ENCODE data around the gene HACD3. TPM values are rescaled to one million over a fixed set of nuclear protein-coding genes. Genes with fewer than 3 reads are reported as not detected.
"Not testable (repeated sequence)": the region's sequence is repeated elsewhere in the genome, so short reads cannot be mapped to it uniquely, and the experiment has no call there.

HACD3 gene
- total RNA-seq, 1 experiment from 2014 or later, result 189 TPM

DNA sequence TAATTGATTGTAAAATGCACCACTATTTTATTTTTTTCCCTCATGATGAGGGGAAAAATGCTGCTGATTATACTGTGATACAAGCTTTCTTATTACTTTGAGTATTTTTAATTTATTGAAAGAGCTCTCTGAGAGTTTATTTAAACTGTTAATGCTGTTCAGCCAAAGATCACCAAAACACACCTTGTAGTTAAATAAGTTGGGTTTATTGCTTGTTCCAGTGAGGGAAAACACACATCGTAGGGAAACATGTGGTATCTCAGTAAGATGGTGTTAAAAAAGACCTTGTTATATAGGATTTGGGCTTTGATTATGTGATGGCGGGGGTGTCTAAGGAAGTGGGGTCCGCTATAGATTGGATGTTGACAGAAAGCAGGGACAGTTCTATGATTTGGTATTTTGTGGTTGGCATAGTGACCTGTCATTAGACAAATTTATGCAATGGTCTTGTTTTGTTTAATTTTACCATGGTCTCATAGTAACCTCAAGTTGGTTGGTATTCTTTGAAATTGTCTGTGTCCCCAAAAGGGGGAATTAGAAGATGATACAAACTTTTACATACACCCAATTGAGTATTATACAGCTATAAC is 11.1 kb downstream of the HACD3 start:
- in situ Hi-C loops (cut with HindIII; ENCODE audit: low sequenced_read_pairs), result no loop called here
- DNase-seq (ENCODE audit: low spot score), result no peak

DNA sequence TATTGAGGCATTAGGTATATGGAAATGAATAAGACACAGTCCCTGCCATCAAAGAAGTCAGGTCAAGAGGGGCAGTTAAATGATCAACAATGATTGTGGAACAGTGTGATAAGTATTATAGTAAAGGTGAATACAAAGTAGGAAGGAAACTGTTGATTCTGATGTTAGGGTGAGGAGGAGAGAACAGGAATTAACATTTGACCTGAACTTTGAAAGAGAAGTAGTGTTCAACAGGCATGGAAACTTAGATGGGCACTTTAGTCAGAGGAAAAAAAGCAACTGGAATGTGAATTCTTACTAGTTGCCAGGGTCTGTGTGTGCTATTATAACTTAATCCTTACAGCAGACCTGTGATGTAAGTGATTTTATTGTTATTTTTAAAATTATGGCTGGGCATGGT is 17.6 kb downstream of the HACD3 start:
- in situ Hi-C loops (cut with HindIII; ENCODE audit: low sequenced_read_pairs), result no loop called here
- DNase-seq (ENCODE audit: low spot score), result no peak

DNA sequence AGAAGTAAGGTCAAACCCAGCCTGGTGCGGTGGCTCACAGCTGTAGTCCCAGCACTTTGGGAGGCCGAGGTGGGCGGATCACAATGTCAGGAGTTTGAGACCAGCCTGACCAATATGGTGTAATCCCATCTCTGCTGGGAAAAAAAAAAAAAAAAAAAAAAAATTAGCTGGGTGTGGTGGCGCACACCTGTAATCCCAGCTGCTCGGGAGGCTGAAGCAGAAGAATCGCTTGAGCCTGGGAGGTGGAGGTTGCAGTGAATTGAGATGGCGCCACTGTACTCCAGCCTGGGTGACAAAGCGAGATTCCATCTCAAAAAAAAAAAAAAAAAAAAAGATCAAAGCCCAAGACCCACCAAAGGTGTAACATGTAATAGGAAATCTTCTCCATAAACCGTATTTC is 19.0 kb downstream of the HACD3 start:
- DNase-seq (ENCODE audit: low spot score); in situ Hi-C loops (cut with HindIII; ENCODE audit: low sequenced_read_pairs): not testable (repeated sequence)

DNA sequence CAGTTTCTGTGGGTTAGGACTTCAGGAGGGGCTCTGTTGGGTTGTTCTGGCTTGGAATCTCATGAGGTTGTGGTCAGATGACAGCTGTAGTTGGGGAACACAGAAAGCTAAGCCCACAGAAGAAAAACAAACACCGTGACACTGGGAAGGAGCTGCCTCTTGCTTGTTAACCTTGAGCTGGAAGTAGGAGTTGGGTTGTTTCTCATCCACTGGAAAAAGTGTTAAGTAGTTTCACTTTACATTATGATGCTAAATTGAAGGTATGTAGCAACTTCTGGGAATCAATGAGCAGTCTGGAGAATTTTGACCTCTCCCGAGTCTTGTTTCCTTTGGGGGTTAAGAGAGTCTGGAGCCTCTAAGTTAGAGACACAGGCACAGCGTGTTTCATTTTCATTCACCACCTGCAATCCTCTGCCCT is 20.4 kb downstream of the HACD3 start:
- in situ Hi-C loops (cut with HindIII; ENCODE audit: low sequenced_read_pairs), result no loop called here
- no peak for DNase-seq (ENCODE audit: low spot score)

DNA sequence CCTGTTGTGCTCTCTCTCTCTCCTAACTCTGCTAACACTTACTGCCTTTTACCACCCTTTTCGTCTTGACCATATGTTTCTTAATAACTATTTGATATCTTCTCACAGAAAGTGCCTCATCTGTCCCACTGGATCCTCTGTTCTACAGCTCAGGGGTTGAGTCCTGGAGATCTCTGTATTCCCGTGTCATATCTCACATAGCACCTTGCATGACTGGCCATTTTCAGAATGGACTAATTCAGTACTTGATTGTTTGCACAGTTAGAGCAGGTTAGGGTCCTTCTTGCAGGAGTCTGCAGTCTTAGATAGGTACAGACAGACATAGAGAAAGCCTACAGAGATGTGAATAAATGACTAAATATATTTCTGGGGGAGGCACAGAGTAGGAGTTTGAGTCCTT is 20.9 kb downstream of the HACD3 start:
- in situ Hi-C loops (cut with HindIII; ENCODE audit: low sequenced_read_pairs), result no loop called here
- no peak for DNase-seq (ENCODE audit: low spot score)

DNA sequence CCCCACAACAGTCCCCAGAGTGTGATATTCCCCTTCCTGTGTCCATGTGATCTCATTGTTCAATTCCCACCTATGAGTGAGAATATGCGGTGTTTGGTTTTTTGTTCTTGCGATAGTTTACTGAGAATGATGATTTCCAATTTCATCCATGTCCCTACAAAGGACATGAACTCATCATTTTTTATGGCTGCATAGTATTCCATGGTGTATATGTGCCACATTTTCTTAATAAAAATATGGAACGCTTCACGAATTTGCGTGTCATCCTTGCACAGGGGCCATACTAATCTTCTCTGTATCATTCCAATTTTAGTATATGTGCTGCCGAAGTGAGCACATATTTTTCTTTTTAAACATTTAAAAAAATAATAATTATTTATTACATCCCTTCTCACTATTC is 22.6 kb downstream of the HACD3 start:
- in situ Hi-C loops (cut with HindIII; ENCODE audit: low sequenced_read_pairs); DNase-seq (ENCODE audit: low spot score): not testable (repeated sequence)

DNA sequence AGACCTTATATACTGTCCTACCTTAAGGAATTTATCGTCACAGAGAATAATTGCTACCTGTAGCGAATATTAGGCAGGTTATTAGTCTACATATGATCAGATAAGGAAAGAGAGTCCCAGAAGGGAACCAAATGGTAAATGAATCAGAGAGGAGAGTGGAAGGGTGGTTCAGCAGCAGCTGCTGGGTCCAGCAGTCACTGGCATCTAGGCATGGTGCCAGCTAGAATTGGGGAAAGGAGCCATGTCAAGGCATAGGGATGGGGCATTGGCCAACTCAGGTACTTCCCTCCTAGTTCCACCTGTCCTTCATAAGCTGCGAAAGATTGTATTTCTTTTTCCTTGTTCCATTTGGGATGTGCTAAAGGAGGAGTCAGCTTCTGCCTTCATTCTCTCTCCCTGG is 23.4 kb downstream of the HACD3 start:
- DNase-seq (ENCODE audit: low spot score), result no peak
- in situ Hi-C loops (cut with HindIII; ENCODE audit: low sequenced_read_pairs), result no loop called here

DNA sequence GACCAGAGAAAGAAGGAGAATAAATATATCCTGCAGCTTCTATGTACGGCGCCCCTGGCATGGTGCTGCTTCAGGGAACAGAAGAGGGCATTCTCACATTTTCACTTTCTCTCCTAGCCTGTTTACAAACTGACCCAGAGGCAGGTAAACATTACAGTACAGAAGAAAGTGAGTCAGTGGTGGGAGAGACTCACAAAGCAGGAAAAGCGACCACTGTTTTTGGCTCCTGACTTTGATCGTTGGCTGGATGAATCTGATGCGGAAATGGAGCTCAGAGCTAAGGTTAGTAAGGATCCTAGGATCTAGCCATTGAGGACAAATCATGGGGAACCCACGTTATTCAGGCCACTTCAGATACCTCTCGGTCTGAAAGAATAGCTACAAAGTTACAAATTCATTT is 26.4 kb downstream of the HACD3 start:
- in situ Hi-C loops (cut with HindIII; ENCODE audit: low sequenced_read_pairs), result no loop called here

DNA sequence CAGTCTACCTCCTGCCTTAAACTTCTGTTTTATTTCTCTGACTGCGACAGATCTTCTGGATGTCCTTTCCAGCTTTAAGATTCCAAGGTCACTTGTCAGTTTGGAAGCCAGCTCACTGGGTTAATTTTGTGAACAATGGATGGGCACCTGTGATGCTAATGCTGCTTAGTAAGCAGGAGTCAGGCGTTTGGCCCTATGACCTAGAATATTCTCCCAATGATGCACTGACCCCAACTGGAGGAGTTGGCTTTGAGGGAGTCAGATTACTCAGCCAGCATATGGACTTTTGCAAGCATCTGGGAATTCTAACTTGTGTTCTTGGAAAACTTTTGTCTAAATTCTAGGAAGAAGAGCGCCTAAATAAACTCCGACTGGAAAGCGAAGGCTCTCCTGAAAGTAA is 28.1 kb downstream of the HACD3 start:
- in situ Hi-C loops (cut with HindIII; ENCODE audit: low sequenced_read_pairs), result no loop called here
- DNase-seq (ENCODE audit: low spot score), result no peak

More for the DNA sequence above, 26.4 kb downstream of the HACD3 start:
- no peak for DNase-seq (ENCODE audit: low spot score)

DNA sequence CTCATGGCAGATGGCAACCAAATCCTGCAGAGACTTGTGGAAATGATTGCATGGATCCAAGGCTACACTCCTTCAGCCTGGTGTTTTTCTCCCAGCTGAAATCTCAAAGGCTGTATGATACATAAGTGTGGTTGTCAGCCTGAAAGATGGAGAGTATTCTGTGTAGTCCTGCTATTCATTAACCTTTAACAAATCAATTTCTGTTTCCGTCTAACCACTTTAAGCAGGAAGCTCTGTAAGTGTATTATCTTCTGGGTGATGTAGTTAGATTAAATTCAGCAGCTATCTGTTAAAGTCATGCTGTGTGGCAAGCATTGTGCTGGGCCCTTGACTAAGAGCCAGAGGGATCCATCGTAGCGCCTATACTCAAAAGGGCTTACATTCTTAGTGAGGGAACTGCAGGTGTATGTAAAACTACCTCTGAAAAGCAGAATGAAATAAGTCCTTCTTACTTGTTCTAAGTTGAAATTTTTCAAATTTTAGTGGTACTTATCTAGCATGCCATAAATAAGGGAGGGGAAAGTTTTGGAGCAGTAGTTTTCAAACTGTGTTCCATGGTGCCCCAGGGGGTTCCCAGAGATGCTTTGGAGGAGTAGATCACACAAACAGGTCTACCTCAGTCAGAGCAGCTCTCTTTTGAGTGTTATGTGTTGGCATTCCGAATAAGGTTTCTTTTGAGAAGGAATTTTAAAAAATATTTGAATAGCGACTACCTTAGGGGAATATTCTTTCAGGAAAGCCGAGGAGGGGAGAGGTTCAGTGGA is 28.9 kb downstream of the HACD3 start:
- in situ Hi-C loops (cut with HindIII; ENCODE audit: low sequenced_read_pairs), result no loop called here

DNA sequence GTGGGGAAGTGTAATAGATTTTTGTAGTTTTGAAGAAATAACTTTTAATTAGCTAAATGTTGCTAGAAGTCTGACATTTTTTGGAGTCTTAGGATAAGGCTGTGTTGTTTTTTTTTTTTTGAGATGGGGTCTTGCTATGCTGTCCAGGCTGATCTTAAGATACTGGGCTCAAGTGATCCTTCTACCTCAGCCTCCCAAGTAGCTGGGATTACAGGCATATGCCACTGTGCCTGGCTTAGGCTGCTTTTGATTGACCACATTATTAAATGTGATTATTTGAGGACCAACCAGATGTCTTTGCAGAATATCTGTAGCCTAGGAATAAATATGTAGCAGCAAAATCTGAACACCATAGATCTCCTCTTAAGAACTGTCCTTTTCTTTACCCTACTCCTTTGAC is 29.7 kb downstream of the HACD3 start:
- in situ Hi-C loops (cut with HindIII; ENCODE audit: low sequenced_read_pairs), result no loop called here
- no peak for DNase-seq (ENCODE audit: low spot score)

More for the DNA sequence above, 28.9 kb downstream of the HACD3 start:
- no peak for DNase-seq (ENCODE audit: low spot score)

DNA sequence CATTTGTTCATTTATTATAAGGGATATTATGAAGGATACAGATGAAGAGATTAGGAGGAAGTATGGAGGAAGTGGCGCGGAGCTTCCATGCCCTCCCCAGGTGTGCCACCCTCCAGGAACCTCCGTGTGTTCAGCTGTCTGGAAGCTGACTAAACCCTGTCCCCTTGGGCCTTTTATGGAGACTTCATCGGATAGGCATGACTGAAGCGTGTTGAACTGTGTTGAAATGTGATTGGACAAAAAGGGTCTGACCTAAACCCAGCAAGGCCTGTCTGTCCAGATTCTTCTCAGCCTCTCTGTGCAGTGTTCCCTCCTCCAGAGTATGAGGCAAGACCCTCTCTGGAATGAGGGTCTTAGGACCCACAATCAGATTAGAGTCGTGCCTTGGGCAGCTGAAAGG is 31.7 kb downstream of the HACD3 start:
- in situ Hi-C loops (cut with HindIII; ENCODE audit: low sequenced_read_pairs), result no loop called here

DNA sequence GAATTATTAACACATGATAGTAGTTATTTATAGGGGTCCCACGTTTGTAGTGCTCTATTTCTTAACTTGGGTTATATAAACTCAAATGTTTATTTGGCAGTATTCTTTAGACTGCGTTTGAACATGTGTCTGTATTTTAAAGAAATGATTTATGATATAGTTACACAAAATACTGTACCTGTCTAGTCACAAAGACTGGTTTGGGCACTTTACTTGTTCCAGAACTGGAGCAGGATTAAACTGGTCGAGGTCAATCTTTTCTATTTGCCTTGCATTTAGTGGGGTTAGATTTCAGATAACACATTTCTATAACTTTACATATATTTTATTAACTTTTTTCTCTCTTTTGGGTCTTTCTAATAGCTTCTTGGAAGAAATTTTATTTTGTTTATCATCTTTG is 39.5 kb downstream of the HACD3 start:
- in situ Hi-C loops (cut with HindIII; ENCODE audit: low sequenced_read_pairs), result no loop called here
- no peak for DNase-seq (ENCODE audit: low spot score)

More for the DNA sequence above, 31.7 kb downstream of the HACD3 start:
- no peak for DNase-seq (ENCODE audit: low spot score)

DNA sequence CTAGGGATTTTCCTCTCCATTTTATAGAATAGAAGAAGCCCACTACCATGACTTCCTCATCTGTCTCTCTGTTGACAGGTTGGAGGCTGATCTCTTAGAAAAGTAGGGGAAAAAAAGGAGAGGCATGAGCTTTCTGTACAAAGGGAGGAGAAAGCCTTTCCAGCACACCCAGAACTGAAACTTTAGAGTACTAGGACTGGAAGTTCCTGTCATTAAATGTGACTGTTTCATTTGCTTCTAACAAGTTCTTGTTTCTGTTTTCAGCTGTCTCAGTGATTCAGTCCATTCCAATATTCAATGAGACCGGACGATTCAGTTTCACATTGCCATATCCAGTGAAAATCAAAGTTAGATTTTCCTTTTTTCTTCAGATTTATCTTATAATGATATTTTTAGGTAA is 41.7 kb downstream of the HACD3 start:
- in situ Hi-C loops (cut with HindIII; ENCODE audit: low sequenced_read_pairs), result no loop called here
- no peak for DNase-seq (ENCODE audit: low spot score)

DNA sequence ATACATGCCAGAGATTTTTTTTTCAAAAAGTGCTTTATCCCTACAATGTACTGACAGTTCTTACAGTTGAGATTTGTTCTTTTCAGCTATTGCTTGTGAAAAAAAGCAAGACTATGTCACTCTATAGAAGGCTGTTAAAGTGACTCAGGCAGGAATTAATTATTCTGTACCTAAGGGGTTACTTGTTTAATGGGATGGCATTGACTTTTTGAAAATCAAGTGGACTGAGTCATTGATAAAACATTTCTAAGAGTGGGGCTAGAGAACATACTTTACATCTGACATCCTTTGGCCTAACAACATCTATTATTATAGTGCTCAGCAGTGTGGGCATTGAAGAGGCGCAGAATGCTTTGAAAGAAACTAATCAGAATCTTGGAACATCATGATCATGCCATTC is 46.4 kb downstream of the HACD3 start:
- in situ Hi-C loops (cut with HindIII; ENCODE audit: low sequenced_read_pairs), result no loop called here
- no peak for DNase-seq (ENCODE audit: low spot score)

DNA sequence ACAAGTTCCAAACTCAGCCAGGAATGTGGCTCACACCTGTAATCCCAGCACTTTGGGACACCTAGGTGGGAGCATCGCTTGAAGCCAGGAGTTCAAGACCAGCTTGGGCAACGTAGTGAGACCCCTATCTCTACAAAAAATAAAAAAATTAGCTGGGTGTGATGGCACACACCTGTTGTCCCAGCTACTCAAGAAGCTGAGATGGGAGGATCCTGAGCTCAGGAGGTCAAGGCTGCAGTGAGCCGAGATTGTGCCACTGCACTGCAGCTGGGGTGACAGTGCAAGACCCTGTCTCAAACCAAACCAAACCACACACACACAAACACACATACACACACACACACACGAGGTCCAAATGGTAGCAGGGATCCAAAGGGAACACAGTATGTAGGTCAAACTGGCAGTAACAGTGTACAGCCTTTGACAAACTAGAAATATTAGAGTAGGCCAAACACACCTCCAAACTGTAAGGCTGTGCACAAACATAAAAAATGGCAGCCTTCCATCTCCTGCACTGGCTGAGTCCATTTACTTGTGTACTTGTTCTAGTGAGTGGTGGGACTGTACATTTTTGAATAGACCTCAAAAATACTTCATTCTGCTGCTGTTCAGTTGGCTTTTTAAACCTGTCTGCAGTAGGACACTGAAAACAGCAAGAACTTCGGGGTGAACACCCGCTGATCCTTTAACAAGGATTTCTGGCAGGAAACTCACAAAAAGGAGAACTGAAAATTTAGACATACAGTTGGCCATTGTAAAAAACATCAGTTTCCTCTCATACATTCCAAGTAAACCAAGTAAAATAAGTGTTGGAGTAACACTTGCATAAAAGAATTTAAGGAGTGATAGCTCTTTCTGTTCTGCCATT is 47.1 kb downstream of the HACD3 start:
- in situ Hi-C loops (cut with HindIII; ENCODE audit: low sequenced_read_pairs), result no loop called here

DNA sequence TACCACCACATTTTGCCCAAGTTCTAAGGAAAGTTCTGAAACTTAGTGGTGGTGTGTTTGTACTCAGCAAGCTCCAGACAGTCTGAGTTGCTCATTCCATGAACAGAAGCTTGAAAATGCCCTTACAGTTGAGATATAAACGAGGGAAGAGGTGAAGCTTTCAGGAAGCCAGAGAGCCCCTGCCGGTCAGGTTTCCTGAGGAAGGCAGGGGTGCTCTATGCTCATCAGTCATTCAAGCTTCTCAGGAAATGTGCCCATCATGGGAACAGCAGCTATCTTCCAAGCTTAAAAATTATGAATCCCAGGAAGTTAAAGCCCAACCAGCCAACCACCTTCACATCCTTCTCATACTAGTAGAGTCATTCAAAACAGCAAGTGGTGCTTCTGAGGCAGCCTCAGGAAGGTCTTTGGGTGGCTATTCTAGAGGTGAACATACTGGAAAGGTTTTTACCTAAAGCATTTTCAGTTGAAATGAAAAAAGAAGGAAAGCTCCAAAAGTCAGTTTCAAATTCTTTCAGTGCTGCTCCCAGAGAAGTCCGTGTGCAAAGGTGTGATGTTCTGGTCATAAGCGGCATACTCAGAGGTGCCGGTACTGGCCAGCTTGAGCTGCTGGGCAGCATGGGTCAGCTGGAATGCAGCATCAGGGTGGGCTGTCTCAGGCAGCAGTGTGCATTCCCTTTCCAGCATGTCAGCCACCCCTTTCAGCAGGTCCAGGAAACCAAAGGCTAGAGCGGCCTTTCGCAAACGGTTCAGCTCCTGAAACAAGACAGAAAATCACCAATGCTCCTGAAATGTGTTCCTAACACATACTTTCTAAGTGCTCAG is 48.9 kb downstream of the HACD3 start:
- in situ Hi-C loops (cut with HindIII; ENCODE audit: low sequenced_read_pairs), result no loop called here
- no peak for DNase-seq (ENCODE audit: low spot score)

More for the DNA sequence above, 47.1 kb downstream of the HACD3 start:
- DNase-seq (ENCODE audit: low spot score), result no peak

DNA sequence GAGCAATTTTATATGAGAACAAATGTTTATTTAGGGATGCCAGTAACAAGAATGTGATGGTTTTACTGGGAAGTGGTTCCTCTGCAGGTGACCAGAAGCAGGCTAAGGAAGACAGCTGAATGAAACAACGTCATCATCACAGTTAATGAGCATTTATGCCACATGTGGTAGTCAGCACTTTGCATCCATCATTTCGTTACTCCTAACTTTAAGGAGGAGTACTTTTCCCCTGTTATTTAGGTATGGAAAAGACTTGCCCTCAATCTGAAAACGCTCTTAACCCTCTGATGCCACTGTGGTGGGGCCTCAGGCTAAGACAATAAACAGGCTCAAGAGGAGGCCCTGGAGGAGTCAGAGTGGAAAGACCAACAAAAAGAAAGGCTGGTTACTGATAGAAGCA is 49.5 kb downstream of the HACD3 start:
- in situ Hi-C loops (cut with HindIII; ENCODE audit: low sequenced_read_pairs), result no loop called here
- no peak for DNase-seq (ENCODE audit: low spot score)

DNA sequence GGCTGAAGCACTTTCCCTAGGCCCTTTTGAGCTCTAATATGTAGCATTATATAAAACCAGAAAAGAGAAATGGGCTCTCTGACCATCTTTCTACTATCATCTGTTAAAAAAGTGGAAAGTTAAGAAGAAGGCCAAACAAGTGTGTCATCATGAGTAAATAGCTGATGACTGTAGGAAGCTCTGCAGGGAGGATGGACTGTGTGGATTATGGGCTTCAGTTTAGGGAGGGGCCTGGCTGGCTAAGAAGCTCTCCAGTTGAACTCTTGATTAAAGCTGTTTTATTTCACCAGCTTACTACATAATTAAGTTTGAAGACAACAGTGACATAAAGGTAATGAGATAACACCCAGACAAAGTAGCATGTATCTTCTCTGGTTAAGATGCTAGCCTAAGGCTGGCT is 50.0 kb downstream of the HACD3 start:
- in situ Hi-C loops (cut with HindIII; ENCODE audit: low sequenced_read_pairs), result no loop called here
- no peak for DNase-seq (ENCODE audit: low spot score)

Measured in G401 (cell line).